HFFc6 (cell line): ENCODE measurements around the gene PIF1. TPM values are rescaled to one million over a fixed set of nuclear protein-coding genes. Genes with fewer than 3 reads are reported as not detected.
A peak's percentile ranks its signal among the peaks of the same experiment; 100 is the strongest.

ENCODE experiments used
- DNase-seq: peaks from one replicate; pipeline ENCODE4 v3.0.0-alpha.2; 2018
- H3K27ac Mint-ChIP-seq: 2 replicates; pipeline ENCODE4 v1.8.0; 2020; ENCODE audit warnings: mild to moderate bottlenecking, mixed read lengths
- H3K27me3 Mint-ChIP-seq: 2 replicates; pipeline ENCODE4 v1.8.0; 2021; ENCODE audit warnings: mild to moderate bottlenecking, moderate library complexity, mixed read lengths; ENCODE audit not compliant: insufficient read depth
- H3K36me3 Mint-ChIP-seq: 2 replicates; pipeline ENCODE4 v1.8.0; 2021; ENCODE audit warnings: low read depth, mixed read lengths
- H3K4me1 Mint-ChIP-seq: 2 replicates; pipeline ENCODE4 v1.8.0; 2020; ENCODE audit warnings: low read depth, mixed read lengths
- H3K4me3 Mint-ChIP-seq: 2 replicates; pipeline ENCODE4 v1.8.0; 2020; ENCODE audit warnings: mild to moderate bottlenecking, moderate library complexity, mixed read lengths
- H3K9me3 Mint-ChIP-seq: 2 replicates; pipeline ENCODE4 v1.8.0; 2020; ENCODE audit warnings: mild to moderate bottlenecking, mixed read lengths
- CTCF ChIP-seq: fragments of 200-600 bp; sonication (generic); IDR thresholded peaks from 2 replicates; pipeline ENCODE4 v1.5.0; 2021; ENCODE audit warnings: antibody characterized with exemption, mild to moderate bottlenecking
- total RNA-seq, 6 experiments: library from RNA; stranded (reverse); fragmentation: NEBNext Ultra II Directional; extraction: Animal tissue kit (Norgen Biotek cat#: 25700); gene quantifications; 2 replicates in 1 of 6; 3 replicates in 5 of 6; pipeline ENCODE4 v1.2.3, GENCODE V29; 2021

The PIF1 gene
- total RNA-seq, 6 experiments from 2014 or later = 4.0 to 10.7 (median 8.4) TPM

GRCh38 chr15:64864068-64864467 lies 38.6 kb upstream of the PIF1 start:
- H3K36me3 Mint-ChIP-seq = peaks cover 12% of the 10 kb centered on the region

GRCh38 chr15:64862408-64862807 lies 37.0 kb upstream of the PIF1 start:
- DNase-seq = no peak
- TF ChIP-seq CTCF = no peak
- peaks cover 46% of the 10 kb centered on the region for H3K4me1 Mint-ChIP-seq
- no peaks in the 10 kb centered on the region for H3K9me3 Mint-ChIP-seq
- H3K4me3 Mint-ChIP-seq = no peak overlapping the region
- peak overlapping the region; percentile 42; the same call in 1 of the 2 replicates for H3K27ac Mint-ChIP-seq
- H3K27me3 Mint-ChIP-seq = peaks cover 2% of the 10 kb centered on the region; the same call in 1 of the 2 replicates
- peaks cover 21% of the 10 kb centered on the region for H3K36me3 Mint-ChIP-seq

More at GRCh38 chr15:64864068-64864467, 38.6 kb upstream of the PIF1 start:
- H3K4me3 Mint-ChIP-seq = no peak overlapping the region
- H3K4me1 Mint-ChIP-seq = peaks cover 30% of the 10 kb centered on the region
- H3K9me3 Mint-ChIP-seq = no peaks in the 10 kb centered on the region
- DNase-seq = no peak
- H3K27me3 Mint-ChIP-seq = peaks cover 2% of the 10 kb centered on the region; the same call in 1 of the 2 replicates
- peak overlapping the region; percentile 61; the same call in 1 of the 2 replicates for H3K27ac Mint-ChIP-seq
- TF ChIP-seq CTCF = no peak

GRCh38 chr15:64861960-64862359 lies 36.5 kb upstream of the PIF1 start:
- no peaks in the 10 kb centered on the region for H3K9me3 Mint-ChIP-seq

GRCh38 chr15:64861331-64861730 lies 35.9 kb upstream of the PIF1 start:
- no peak for TF ChIP-seq CTCF
- Mint-ChIP-seq H3K4me3 (no peak overlapping the region), H3K27ac (no peak overlapping the region), H3K36me3 (peaks cover 20% of the 10 kb centered on the region), H3K9me3 (no peaks in the 10 kb centered on the region), H3K27me3 (no peaks in the 10 kb centered on the region; the same call in 1 of the 2 replicates), H3K4me1 (peaks cover 46% of the 10 kb centered on the region)
- DNase-seq = no peak

More at GRCh38 chr15:64861960-64862359, 36.5 kb upstream of the PIF1 start:
- TF ChIP-seq CTCF = no peak
- Mint-ChIP-seq H3K4me1 (peaks cover 46% of the 10 kb centered on the region), H3K36me3 (peaks cover 24% of the 10 kb centered on the region), H3K27ac (no peak overlapping the region; the same call in 1 of the 2 replicates), H3K4me3 (no peak overlapping the region), H3K27me3 (no peaks in the 10 kb centered on the region; the same call in 1 of the 2 replicates)
- no peak for DNase-seq

GRCh38 chr15:64859226-64859625 lies 33.8 kb upstream of the PIF1 start:
- peaks cover 53% of the 10 kb centered on the region for H3K4me1 Mint-ChIP-seq
- H3K27me3 Mint-ChIP-seq = no peaks in the 10 kb centered on the region; the same call in 1 of the 2 replicates
- DNase-seq = no peak

More at GRCh38 chr15:64859226-64859625, 33.8 kb upstream of the PIF1 start:
- Mint-ChIP-seq H3K27ac (peak overlapping the region; percentile 47), H3K36me3 (peaks cover 29% of the 10 kb centered on the region), H3K9me3 (no peaks in the 10 kb centered on the region), H3K4me3 (no peak overlapping the region)
- TF ChIP-seq CTCF = no peak
